IMR-90 (cell line): Measurements from ENCODE around the gene EIF2B4.
A peak's percentile ranks its signal among the peaks of the same experiment; 100 is the strongest.

Source experiments
- CTCF ChIP-seq: conservative IDR thresholded peaks from 2 replicates; pipeline ENCODE4 v1.5.1; 2012; ENCODE audit warnings: mild to moderate bottlenecking, low read depth, low read length, improper control_type of control experiment
- NFE2L2 ChIP-seq: fragments of 150-350 bp; IDR thresholded peaks from 2 replicates; pipeline ENCODE4 v1.6.1; 2016; ENCODE audit warnings: low read depth, mild to moderate bottlenecking, low read length
- POLR2A ChIP-seq: IDR thresholded peaks from 2 replicates; pipeline ENCODE4 v1.6.1; 2012; ENCODE audit warnings: mild to moderate bottlenecking, low read depth, low read length
- RAD21 ChIP-seq: IDR thresholded peaks from 2 replicates; pipeline ENCODE4 v1.6.1; 2012; ENCODE audit warnings: low read length, improper control_type of control experiment
- USF2 ChIP-seq: fragments of 150-350 bp; IDR thresholded peaks from 2 replicates; pipeline ENCODE4 v1.6.1; 2017; ENCODE audit warnings: mild to moderate bottlenecking, antibody characterized with exemption, low read length, low read depth

GRCh38 chr2:27378096-27378808 is 8.1 kb upstream of the EIF2B4 start:
- peak; percentile 1; the same call in 1 of the 2 replicates for TF ChIP-seq RAD21
- no peak for TF ChIP-seq POLR2A
- TF ChIP-seq CTCF: peak; percentile 19; the same call in 1 of the 2 replicates
- no peak for TF ChIP-seq USF2
- no peak for TF ChIP-seq NFE2L2
